Fibroblast of the aortic adventitia (primary cell): ENCODE measurements around the gene PCSK6. TPM values are rescaled to one million over a fixed set of nuclear protein-coding genes. Genes with fewer than 3 reads are reported as not detected.

Experiments
- DNase-seq: peaks from one replicate; pipeline ENCODE4 v3.0.0-alpha.2; 2010; ENCODE audit warnings: low read depth
- H3K4me3 ChIP-seq: 2 replicates; pipeline ENCODE4 v1.5.1; 2011; ENCODE audit warnings: low read depth, mild to moderate bottlenecking, control low read depth, low read length, moderate library complexity
- total RNA-seq: library from RNA; depleted of rRNA; stranded (reverse); fragments of >200 nt; gene quantifications from 2 replicates; pipeline ENCODE4 v1.2.3, GENCODE V29; 2012; ENCODE audit warnings: low replicate concordance
- TF ChIP-seq, protein P1 (sequence below): IDR thresholded peaks from 2 replicates; pipeline ENCODE4 v1.5.1; 2011; ENCODE audit warnings: mild to moderate bottlenecking, low read length, control low read depth, inconsistent platforms; ENCODE audit not compliant: insufficient read depth

The PCSK6 gene
- total RNA-seq, 1 donor, result 0.81 TPM

DNA sequence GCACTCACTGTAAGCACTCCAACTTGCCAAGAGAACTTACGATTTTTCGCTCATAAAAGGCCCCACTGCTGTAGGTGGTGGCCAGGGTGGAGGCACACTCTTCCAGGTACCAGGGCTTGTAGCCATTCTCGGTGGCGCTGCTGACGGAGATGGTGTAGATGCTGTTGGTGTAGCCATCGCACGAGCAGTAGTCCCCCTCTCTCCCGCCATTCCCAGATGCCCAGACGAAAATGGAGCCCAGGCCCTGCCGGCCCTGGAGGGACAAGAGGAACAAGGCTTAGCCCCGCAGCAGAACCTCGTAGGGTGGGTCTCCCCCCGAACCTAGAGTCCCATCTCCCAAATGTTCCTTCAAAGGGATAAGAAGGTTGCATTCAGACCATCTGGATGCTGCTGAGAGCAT lies 96.3 kb downstream of the PCSK6 start:
- H3K4me3 ChIP-seq, result no peak overlapping the region
- DNase-seq, result no peak
- TF ChIP-seq, protein P1, sequence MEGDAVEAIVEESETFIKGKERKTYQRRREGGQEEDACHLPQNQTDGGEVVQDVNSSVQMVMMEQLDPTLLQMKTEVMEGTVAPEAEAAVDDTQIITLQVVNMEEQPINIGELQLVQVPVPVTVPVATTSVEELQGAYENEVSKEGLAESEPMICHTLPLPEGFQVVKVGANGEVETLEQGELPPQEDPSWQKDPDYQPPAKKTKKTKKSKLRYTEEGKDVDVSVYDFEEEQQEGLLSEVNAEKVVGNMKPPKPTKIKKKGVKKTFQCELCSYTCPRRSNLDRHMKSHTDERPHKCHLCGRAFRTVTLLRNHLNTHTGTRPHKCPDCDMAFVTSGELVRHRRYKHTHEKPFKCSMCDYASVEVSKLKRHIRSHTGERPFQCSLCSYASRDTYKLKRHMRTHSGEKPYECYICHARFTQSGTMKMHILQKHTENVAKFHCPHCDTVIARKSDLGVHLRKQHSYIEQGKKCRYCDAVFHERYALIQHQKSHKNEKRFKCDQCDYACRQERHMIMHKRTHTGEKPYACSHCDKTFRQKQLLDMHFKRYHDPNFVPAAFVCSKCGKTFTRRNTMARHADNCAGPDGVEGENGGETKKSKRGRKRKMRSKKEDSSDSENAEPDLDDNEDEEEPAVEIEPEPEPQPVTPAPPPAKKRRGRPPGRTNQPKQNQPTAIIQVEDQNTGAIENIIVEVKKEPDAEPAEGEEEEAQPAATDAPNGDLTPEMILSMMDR, result no peak

- DNase-seq, result no peak
- no peak overlapping the region for H3K4me3 ChIP-seq
- TF ChIP-seq, protein P1, result no peak
Measured at GRCh38 chr15:101391981-101392640, 97.4 kb downstream of the PCSK6 start.

GRCh38 chr15:101391431-101391830 lies 98.1 kb downstream of the PCSK6 start:
- TF ChIP-seq, protein P1, result no peak
- no peak for DNase-seq
- H3K4me3 ChIP-seq, result no peak overlapping the region

DNA sequence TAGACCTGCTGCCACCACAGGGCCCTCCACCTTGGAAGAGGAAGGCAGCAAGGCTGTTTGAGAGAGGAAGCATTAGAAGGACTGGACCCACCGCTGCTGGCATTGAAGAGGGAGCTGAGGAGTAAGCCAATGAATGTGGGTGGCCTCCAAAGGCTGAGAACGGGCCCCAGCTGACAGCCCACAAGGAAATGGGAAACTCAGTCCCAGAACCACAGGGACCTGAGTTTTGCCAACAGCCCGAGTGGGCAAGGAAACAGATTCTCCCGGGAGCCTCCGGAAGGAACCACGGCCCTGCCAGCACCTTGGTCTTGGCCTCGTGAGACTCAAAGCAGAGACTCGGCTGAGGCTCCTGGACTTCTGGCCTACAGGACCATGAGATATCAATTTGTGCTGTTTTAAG lies 99.0 kb downstream of the PCSK6 start:
- DNase-seq, result no peak
- H3K4me3 ChIP-seq, result no peak overlapping the region
- TF ChIP-seq, protein P1, result no peak

DNA sequence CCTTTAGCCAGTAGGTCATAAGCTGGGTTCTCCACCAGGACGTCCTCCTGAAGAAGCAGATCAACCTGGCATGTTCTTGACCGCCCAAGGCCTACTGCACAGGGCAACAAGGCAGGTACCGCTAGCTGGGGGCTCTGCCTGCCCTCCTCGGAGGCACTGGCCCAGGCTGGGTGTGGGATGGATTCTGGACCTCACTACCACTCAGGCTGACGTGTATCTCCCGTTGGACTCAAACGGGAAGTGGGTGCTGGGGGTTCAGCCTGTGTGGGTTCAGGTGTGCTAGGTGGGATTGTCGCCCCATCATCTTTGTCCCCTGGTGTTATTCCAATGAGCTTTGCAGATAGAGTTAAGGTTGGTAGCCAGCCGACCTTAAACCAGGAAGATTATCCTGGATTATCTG lies 99.4 kb downstream of the PCSK6 start:
- DNase-seq, result no peak
- TF ChIP-seq, protein P1, result no peak
- no peak overlapping the region for H3K4me3 ChIP-seq

DNA sequence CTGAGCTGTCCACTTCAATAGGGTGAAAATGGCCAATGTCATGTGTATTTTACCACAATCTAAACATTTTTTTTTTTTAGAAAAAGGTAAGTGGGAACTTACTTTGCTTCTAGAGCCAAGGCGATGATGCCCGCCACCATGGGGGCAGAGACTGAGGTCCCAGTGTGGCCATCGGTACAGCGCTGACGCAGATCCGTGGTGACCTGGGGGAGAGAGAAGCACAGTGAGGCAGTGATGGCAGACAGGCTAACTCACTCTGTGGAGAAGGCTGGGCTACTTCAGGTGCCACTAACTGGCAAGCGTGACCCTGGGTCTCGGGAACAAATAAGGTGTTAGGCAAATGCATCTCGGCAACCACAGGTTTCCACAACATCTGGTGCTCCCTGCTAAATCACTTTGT lies 100.1 kb downstream of the PCSK6 start:
- no peak for DNase-seq
- no peak overlapping the region for H3K4me3 ChIP-seq
- TF ChIP-seq, protein P1, result no peak

- TF ChIP-seq, protein P1, result no peak
- H3K4me3 ChIP-seq, result no peak overlapping the region
- no peak for DNase-seq
Measured at GRCh38 chr15:101388046-101388445, 101.5 kb downstream of the PCSK6 start.
